ENCODE results near the gene PPP1R16B.
A peak's percentile ranks its signal among the peaks of the same experiment; 100 is the strongest.

PPP1R16B gene

GRCh38 chr20:38926142-38926933, 120.8 kb downstream of the PPP1R16B start, which contains the start of gene FAM83D (continued):
- TF ChIP-seq ZBTB44 (tag by site-specific recombination; IDR thresholded peaks at IDR 0.05) (0 out of 2 replicates have a peak, but pooled peaks have one; percentile 37), GLIS1 (tag by site-specific recombination; IDR thresholded peaks at IDR 0.05) (no peak), YY1 (tag by site-specific recombination; IDR thresholded peaks at IDR 0.05) (peak; percentile 84), ZNF529 (tag by site-specific recombination; IDR thresholded peaks at IDR 0.05; ENCODE audit: insufficient replicate concordance) (no peak), ZFP69B (tag by site-specific recombination; IDR thresholded peaks at IDR 0.05) (peak; percentile 32; the same call in 1 of the 2 replicates), KLF16 (tag by site-specific recombination; IDR thresholded peaks at IDR 0.05) (peak; percentile 54; the same call in 1 of the 2 replicates), ZNF692 (tag by site-specific recombination; IDR thresholded peaks at IDR 0.05) (0 out of 2 replicates have a peak, but pooled peaks have one; percentile 14), KLF17 (tag by site-specific recombination; IDR thresholded peaks at IDR 0.05) (0 out of 2 replicates have a peak, but pooled peaks have one; percentile 73), SP3 (tag by site-specific recombination; IDR thresholded peaks at IDR 0.05) (peak; percentile 83), ZNF843 (tag by site-specific recombination; IDR thresholded peaks at IDR 0.05) (no peak), ZNF629 (tag by site-specific recombination; IDR thresholded peaks at IDR 0.05) (peak; percentile 69), ZNF133 (tag by site-specific recombination; IDR thresholded peaks at IDR 0.05) (peak; percentile 10; the same call in 1 of the 2 replicates), ZSCAN30 (tag by site-specific recombination; IDR thresholded peaks at IDR 0.05) (peak; percentile 29), ZNF24 (tag by site-specific recombination; IDR thresholded peaks at IDR 0.05) (0 out of 2 replicates have a peak, but pooled peaks have one; percentile 75), SETDB1 (IDR thresholded peaks at IDR 0.05; ENCODE audit: insufficient read length, low read length) (peak; percentile 63), ZNF391 (tag by site-specific recombination; IDR thresholded peaks at IDR 0.05; ENCODE audit: borderline replicate concordance, low read depth) (peak; percentile 48; the same call in 1 of the 2 replicates), SALL2 (tag by site-specific recombination; IDR thresholded peaks at IDR 0.05; ENCODE audit: borderline replicate concordance) (no peak), ZNF2 (tag by site-specific recombination; IDR thresholded peaks at IDR 0.05) (peak; percentile 63; the same call in 1 of the 2 replicates), SP2 (tag by site-specific recombination; IDR thresholded peaks at IDR 0.05) (peak; percentile 91), ZNF792 (tag by site-specific recombination; IDR thresholded peaks at IDR 0.05) (no peak), ZNF335 (tag by site-specific recombination; conservative IDR thresholded peaks at IDR 0.05) (peak; percentile 91), SP7 (tag by site-specific recombination; IDR thresholded peaks at IDR 0.05) (peak; percentile 79)
- TF ChIP-seq, protein P1, sequence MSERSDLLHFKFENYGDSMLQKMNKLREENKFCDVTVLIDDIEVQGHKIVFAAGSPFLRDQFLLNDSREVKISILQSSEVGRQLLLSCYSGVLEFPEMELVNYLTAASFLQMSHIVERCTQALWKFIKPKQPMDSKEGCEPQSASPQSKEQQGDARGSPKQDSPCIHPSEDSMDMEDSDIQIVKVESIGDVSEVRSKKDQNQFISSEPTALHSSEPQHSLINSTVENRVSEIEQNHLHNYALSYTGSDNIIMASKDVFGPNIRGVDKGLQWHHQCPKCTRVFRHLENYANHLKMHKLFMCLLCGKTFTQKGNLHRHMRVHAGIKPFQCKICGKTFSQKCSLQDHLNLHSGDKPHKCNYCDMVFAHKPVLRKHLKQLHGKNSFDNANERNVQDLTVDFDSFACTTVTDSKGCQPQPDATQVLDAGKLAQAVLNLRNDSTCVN (tag by site-specific recombination; optimal IDR thresholded peaks at IDR 0.05), result peak; percentile 90
- TF ChIP-seq, protein P2, sequence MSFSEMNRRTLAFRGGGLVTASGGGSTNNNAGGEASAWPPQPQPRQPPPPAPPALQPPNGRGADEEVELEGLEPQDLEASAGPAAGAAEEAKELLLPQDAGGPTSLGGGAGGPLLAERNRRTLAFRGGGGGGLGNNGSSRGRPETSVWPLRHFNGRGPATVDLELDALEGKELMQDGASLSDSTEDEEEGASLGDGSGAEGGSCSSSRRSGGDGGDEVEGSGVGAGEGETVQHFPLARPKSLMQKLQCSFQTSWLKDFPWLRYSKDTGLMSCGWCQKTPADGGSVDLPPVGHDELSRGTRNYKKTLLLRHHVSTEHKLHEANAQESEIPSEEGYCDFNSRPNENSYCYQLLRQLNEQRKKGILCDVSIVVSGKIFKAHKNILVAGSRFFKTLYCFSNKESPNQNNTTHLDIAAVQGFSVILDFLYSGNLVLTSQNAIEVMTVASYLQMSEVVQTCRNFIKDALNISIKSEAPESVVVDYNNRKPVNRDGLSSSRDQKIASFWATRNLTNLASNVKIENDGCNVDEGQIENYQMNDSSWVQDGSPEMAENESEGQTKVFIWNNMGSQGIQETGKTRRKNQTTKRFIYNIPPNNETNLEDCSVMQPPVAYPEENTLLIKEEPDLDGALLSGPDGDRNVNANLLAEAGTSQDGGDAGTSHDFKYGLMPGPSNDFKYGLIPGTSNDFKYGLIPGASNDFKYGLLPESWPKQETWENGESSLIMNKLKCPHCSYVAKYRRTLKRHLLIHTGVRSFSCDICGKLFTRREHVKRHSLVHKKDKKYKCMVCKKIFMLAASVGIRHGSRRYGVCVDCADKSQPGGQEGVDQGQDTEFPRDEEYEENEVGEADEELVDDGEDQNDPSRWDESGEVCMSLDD (tag by site-specific recombination; IDR thresholded peaks at IDR 0.05), result peak; percentile 57; the same call in 1 of the 2 replicates
- TF ChIP-seq, protein P3, sequence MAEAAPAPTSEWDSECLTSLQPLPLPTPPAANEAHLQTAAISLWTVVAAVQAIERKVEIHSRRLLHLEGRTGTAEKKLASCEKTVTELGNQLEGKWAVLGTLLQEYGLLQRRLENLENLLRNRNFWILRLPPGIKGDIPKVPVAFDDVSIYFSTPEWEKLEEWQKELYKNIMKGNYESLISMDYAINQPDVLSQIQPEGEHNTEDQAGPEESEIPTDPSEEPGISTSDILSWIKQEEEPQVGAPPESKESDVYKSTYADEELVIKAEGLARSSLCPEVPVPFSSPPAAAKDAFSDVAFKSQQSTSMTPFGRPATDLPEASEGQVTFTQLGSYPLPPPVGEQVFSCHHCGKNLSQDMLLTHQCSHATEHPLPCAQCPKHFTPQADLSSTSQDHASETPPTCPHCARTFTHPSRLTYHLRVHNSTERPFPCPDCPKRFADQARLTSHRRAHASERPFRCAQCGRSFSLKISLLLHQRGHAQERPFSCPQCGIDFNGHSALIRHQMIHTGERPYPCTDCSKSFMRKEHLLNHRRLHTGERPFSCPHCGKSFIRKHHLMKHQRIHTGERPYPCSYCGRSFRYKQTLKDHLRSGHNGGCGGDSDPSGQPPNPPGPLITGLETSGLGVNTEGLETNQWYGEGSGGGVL (tag by site-specific recombination; IDR thresholded peaks at IDR 0.05), result 0 out of 2 replicates have a peak, but pooled peaks have one; percentile 21
- TF ChIP-seq, protein P4, sequence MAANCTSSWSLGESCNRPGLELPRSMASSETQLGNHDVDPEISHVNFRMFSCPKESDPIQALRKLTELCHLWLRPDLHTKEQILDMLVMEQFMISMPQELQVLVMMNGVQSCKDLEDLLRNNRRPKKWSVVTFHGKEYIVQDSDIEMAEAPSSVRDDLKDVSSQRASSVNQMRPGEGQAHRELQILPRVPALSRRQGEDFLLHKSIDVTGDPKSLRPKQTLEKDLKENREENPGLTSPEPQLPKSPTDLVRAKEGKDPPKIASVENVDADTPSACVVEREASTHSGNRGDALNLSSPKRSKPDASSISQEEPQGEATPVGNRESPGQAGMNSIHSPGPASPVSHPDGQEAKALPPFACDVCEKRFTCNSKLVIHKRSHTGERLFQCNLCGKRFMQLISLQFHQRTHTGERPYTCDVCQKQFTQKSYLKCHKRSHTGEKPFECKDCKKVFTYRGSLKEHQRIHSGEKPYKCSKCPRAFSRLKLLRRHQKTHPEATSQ (tag by site-specific recombination; IDR thresholded peaks at IDR 0.05), result no peak; the same call in 1 of the 2 replicates
